ENCODE measurements around the gene FSIP1.
"Not testable (repeated sequence)": the region's sequence is repeated elsewhere in the genome, so short reads cannot be mapped to it uniquely, and the experiment has no call there.

The FSIP1 gene

DNA sequence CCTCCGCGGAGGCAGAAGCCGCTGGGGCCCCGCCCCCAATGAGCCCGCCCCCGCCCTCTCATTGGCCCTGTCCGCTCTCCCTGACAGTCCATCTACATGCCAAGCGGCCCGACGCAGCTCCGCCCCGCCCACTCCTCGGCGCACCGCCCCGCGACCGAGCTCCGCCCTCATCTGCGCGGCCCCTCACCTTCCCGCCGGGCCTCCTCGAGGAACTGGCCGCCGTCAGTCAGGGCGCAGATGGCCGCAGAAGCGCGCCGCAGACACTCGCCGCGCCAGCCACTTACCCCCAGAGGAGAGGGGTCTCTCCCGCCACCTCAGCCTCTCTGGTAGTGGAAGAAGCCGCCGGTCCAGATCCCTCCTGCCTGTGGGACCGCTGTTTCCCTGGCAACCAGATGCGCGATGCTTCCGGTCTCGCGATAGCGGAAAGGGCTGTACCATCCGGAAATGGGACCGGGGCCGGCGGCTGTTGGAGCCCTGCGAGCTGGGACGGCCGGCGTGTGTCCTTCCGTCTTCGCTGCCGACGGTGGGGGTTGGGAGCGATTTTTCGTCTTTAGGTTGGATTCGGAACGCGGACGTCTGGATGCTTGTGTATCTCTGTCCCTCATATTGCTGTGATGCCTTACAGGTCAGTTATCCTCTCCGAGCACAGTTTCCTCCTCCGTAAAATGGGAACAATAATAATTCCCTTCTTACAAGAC lies at the start of gene FSIP1:
Gene FSIP1, minus strand, starts transcription at position 401 of the 698 bp plus-strand sequence. CDS start 6,317 bp downstream, outside the sequence.
- peak; percentile 94 for DNase-seq

DNA sequence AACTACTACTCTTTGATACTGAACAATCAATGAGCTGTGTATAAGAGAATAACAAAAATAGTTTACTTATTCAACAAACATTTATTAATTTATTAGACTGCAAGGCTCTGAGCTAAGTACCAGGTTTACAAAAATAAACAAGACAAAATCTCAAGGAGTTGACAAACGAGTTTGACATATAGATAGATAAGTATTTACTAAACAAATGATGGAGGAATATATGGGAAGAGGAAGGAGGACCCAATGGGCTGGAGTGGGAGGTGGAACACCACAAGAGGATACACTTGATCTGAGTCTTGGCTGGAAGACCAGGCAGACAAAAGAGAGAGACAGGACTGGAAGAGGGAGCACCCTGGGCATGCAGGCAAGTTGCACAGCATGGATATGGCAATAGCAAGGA lies 47.5 kb upstream of the FSIP1 start:
- no peak for DNase-seq

DNA sequence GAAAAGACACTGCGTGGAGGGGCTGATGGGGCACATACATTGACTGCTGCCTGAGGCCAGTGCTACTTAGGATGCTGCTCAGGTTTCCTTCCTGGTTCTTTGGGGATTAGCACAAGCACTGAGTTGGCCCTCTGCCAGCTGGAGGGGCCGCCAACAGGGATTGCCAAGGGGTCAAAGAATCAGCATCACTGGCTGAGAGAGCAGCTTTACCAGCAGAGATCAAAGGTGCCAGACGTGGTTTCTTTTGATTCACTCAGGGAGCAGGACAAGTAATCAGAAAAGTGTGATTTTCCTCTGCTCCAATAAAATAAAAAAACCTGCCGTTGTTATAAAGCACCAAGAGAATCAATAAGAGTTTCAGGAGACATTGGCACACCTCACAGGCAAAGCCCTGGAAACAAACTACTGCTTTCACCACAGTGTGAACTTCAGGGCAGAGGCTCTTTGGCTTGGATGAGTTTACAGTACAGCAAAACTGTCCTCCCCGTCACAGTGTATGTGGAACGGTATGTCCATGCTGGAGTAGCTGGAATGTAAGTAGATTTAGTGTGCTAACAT lies 45.8 kb upstream of the FSIP1 start:
- no peak for DNase-seq

DNA sequence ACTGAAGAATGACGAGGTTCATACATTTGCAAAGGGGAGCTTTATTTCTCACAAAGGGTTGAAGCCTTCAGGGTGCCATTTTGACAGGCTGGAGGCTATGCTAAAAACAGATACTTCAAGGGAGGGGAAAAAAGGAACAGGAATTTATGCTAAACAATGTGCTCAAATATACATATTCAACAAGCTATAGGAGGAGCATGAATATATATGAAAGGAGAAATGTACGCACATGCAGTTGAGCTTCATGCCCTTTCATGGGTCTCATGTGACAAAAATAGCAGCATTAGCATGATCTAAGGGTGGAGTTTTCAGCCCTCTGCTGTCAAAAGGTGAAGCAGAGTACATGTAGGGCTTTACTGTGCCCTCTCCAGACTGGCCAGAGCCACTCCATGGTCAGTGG lies 44.3 kb upstream of the FSIP1 start:
- DNase-seq = no peak

DNA sequence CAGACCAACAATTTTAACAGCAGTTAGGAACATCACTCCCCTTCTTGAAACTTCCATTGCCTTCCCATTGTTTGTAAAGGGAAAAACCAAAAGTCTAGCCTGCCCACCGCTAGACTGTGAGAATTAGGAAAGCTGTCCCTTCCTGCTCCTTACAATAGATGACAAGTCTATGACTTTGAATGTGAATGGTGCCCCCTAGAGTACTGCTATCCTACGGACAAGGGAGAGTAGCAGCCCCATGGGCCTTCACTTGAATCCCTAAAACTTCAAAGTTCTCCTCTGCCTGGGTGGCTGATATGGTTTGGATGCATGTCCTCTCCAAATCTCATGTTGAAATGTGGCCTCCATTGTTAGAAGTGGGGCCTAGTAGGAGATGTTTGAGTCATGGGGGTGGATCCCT lies 41.0 kb upstream of the FSIP1 start:
- no peak for DNase-seq

DNA sequence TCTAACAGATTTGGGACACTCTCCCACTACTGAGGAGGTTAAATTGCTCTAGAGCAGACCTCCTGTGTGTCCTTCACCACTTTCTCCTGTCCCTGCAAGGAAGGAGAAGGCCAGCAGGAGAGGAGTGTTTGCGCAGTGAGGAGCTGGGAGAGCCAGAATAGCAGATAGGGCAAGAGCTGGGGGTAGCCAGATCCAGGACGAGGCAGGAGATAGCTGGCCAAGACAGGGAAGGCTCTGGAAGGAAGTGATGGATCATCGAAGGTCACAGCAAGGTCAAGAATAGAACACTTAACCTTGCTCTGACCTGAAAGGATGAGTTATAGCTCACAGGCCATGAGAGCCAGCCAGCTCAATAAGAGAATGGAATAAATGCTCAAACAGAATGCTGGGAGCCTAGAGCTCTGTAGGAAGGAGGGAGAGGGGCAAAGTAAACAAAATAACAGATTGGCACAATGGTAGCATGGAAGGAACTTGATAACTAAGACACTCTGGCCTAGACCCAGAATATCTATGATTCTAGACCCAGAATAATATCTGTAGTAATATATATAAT lies 37.5 kb upstream of the FSIP1 start:
- no peak for DNase-seq

DNA sequence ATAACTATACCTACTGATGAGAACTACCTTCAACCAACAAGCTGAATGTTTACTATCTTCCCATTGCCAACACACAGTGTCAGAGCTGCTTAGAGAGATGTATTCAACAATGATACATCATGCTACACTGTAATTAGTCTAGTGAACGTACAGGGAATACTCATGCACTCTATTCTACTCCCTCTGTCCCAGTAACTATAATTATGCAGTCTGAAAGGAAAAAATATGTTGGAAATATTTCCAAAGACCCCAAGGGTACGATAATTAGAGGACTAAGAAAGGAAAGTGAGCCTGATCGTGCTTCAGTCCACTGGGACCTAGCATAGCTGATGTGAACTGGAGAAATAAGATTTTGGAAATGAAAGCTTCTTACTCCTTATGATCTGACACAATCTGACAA lies 36.9 kb upstream of the FSIP1 start:
- no peak for DNase-seq

DNA sequence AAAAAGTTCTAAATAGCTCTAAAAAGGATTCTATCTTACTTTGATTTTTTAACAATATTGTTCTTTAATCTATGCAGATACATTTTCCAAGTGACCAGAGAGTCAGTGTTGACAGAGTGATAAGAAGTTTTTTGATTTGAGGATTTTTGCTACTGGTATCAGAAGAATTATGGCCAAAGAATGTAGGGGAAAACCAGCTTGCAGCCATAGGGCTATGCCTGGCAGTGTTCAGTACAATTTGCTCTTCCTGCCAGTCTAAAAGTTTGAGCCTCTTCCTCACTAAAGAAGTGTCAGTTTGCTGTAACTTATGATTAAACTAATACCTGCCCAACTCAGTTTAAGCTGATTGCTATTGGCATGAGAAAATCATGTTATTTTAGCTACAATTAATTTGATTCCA lies 35.3 kb upstream of the FSIP1 start:
- no peak for DNase-seq

DNA sequence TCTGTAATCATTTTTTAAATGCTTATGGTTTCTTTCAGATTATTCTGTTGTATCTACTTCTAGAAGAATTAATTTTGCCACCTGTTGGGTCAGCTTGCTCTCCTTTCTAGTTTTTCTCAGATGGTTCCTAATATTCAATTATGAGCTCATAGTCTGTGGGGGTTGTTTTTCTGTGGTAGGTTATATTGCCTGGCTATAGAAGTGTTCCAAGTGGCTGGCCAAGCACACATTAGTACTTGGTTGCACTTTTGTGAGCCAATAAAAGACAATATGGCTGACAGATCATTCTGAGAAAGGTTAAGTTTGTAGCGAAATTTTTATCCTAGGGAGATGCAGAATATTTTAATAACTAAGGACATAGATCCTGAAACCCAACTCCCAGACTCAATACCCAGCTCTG lies 31.8 kb upstream of the FSIP1 start:
- no peak for DNase-seq

DNA sequence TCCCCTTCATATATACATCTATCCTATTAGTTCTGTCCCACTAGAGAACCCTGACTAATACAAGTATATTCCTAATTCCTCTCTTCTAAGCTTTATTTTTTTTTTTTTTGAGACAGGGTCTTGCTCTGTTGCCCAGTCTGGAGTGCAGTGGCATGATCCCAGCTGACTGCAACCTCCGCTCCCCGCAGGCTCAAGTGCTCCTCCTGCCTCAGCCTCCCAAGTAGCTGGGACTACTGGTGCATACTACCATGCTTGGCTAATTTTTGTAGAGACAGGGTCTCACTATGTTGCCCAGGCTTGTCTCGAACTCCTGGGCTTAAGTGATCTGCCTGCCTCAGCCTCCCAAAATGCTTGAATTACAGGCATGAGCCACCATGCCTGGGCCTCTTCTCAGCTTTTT lies 30.0 kb upstream of the FSIP1 start:
- not testable (repeated sequence) for DNase-seq

DNA sequence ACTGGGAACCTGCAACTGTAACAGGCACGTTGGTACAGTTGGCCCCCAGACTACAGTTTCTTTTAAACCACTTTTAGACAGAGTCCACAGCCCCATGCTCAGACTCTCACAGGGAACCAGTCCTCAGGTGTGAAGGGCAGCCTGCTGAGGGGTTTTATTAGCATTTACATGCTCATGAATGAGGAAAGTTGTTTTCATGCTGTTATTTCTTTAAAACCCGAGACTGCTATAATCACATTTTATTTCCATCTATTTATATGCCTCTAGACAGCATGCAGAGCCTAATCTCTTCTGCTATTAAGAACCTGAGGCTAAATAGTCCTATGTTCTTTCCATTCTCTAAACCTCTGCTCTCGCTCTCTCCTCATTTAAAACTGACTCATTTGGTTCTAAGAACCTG lies 26.3 kb upstream of the FSIP1 start:
- no peak for DNase-seq

DNA sequence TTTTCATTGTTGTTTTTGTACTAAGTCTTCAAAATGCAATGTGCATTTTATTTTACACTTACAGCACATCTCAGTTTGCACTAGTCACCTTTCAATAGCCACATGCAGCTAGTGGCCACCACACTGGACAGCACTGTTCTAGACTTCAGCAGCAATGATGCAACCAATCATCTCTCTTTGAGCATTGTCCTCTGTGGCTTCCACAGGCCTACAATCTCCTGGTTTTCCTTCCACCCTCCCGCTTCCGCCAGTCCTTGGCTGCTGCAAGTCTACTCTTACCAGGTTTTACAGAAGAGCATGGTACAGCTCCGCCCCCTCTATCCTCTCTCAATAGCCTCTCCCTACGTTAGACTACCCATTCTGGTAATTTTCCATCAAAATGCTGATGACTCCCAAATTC lies 25.1 kb upstream of the FSIP1 start:
- no peak for DNase-seq

DNA sequence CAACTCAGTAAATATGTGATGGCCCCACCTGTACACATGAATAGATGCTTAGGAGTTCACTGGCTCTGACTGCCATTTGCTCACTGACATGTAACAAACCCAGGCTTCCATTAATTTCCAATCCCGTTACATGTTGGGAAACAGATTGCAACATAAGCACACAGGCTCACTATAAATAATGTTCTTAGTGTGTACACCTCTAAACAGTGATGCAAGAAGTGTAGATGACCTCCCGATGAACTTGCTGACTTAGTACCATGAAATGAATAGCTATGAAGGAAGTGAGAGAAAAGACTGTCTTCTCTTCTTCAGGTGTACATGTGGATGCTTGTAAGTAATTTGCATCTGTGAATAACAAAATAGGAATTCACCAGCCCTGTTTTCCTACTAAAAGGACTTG lies 21.4 kb upstream of the FSIP1 start:
- DNase-seq = no peak

DNA sequence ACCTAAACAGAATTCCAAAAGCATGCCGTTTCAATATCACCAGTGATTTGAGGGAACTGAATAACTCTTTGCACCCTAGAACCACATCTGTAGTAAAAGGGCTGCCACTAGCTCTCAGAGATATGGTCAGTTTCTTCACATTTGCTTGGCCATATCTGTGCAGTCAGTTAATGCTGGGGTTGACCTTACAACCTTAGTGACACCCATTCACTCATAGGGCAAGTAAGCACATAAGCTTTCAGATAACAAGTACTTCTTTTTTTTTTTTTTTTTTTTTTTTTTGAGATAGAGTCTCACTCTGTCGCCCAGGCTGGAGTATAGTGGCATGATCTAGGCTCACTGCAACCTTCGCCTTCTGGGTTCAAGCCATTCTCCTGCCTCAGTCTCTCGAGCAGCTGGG lies 20.4 kb upstream of the FSIP1 start:
- DNase-seq = no peak

DNA sequence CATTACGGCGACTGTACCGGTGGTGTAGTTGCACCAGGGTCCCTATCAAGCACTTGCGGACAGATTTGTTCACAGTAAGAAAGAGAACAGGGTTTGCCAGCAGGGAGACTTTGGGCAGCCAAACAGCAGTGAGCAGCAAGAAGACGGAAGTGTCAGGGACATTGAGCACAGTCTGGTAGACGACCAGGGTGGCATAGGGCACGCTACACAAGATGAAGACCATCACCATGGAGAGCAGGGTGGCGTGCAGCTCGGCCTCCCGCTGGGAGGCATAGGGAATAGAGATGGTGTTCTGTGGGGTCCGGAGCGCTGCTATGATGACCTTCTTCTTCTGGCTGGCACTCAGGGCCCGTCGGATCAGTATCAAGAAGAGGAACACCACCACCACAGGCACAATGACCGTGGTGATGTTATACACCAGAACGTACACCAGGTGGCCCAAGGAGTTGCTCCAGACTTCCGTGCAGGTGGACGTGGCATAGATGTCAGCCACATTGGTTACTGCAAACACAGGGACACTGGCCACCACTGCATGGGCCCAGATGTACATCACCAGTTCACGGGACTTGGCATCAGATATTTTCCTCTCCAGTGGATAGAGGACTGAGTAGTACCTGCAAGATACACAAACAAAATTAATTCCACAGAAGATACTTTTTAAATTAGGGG lies 19.1 kb upstream of the FSIP1 start:
- peak; percentile 13 for DNase-seq

DNA sequence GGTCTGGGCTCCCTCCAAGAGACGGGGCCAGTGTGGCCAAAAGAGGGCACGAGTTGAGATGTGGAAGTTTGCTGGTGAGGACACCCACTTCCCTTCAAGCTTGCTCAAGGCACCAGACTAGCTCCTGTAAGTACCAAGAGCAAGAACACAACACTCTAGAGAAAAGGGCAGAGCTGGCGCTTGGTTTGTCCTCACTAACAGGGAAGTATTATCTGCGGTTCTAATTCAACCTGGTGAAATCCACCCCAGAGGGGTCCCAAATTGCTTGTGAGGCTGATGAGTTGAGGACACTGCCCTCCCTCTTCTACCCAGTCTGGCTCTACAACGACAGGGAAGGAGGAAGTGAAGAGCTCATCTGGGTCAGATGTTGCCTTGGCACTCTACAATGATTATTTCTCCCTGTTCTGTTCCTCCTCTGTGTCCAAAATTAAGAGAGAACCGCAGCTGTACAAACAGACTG lies 16.9 kb upstream of the FSIP1 start:
- no peak for DNase-seq

DNA sequence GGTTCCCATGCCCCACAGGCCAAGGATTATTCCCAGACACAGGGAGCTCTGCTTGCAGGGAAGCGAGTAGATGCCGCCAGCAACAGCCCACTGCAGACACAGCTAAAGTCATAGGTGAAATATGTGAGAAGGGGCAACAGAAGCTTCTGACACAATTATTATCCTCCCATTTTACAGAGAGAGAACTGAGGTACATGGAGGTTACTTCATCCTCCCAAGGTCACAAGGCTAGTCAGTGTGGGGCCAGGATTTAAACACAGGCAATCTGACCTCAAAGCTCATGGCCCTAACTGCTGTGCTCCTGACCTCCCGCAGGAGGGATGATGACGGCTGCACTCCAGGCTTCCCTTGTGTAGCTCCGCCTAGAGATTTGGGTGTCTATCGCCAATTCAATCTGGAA lies 15.7 kb upstream of the FSIP1 start:
- DNase-seq = no peak

DNA sequence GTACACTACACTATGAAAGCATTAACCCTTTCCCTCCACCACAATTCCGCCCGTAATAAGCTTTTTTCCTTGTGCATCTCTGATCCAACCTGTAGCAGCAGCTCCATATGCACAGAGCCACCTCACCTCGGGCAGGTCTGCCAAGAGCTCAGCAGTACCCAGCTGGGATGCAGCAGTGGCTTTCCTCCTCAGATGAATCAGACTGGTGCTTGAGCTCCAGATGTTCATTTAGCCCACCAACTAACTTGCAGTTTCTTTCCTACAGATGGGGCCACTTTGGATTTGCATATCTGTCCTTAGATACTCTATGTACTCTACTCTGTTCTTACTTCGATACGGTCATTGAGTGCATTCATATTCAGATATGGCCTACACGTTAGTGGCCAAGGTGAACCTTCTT lies 14.8 kb upstream of the FSIP1 start:
- no peak for DNase-seq

DNA sequence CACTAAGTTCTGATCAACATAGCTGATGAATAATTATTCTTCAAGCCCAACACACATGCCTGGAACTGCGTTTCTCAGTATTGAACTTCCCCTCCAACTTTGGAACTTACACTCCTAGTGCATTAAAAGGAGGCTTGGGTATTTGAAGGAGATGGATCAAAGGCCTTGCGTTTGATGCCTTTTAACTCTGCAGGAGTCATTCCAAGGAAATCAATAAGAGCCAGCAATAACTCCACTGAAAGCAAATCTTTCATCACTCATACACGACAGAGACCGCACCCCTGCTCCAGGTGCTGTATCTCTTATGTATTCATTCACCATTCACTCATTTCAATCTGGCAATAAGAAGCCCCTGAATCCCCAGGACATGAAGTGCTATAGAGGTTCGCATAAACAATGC lies 14.0 kb upstream of the FSIP1 start:
- no peak for DNase-seq

DNA sequence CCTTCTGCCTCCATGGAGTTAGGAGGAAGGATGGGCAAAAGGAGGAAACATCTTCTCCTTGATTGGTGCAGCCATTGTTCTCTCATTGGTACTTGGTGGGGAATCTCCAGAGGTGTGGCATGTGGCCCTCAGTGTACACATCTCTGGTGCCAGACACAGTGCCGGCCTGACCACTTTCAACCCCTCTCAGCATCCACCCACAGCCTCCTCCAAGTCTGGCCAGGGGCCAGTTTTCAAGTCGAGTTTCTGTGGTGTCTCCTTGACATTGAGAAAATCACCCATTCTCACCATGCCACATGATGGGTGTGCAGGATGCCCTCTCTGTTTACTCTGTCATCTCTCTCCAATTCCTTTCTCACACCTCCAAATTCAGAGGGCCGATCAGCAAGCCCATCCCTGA lies 12.8 kb upstream of the FSIP1 start:
- no peak for DNase-seq

DNA sequence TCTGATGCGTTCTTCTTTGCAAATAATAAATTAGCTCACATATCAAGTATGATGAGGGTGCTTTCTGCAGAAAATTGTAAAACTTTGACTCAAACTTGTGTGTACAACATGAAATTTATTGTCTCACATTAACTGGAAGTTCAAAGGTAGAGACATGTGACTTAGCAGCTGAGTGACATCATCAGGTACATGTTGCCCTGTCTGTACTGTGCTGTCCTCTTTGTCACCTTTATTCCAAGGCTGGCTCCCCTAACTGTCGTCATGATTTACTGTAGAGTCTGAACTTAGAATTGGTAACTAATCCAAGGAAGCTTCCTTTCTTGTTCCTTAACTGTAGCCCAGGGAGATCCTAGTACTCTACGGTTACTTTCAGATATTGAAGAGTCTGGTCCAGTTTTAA lies 12.3 kb upstream of the FSIP1 start:
- no peak for DNase-seq

DNA sequence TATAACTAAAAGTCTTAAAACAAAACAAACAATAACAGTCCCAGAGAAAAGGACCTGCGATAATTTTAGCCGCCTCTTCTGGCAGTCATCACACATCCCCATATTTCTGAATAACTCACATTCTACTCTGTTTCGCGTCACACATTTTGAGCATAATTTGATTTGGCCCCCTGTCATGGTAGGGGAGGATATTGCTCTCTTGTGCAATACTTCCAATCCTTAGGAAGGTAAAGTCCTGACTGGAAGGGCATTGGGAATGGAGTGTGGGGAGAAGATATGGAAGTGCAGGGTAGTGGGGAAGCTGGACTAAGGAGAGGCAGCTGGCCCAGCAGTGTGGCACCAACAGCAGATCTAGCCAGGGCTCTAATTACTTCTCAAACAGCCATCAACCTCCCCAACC lies 11.3 kb upstream of the FSIP1 start:
- no peak for DNase-seq

DNA sequence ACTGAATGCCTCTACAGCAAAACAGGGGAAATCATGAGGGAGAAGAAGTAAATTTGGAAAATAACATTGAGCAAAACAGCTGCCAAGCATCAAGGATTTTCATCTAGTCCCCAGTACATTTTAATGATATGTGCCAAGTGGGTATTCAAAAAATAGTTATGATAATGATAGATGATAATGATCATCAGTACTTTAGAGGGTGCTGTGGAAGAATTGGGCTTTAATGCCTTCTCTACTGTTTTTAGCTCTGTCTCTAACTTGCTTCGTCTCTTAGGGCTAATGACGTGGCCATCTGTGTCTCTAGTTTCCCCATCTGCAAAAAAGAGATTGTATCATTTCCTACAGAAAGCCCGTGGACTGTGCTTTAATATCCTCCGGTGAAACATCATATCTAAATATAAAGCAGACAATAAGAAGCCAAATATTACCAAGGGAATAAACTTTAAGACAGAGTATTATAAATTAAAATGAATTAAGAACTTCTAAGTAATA lies 10.2 kb upstream of the FSIP1 start:
- no peak for DNase-seq
